Naive B cell (primary cell): Measurements from ENCODE around the gene MIX23. TPM values are rescaled to one million over a fixed set of nuclear protein-coding genes. Genes with fewer than 3 reads are reported as not detected.

Experiments used
- ATAC-seq, 2 donors: fragments of 150-1000 bp; cut with Tn5 transposase; 2 replicates each; pipeline ENCODE4 v1.10.0; 2021; ENCODE audit warnings: low read depth in 2 of 2, mild to moderate bottlenecking in 2 of 2, moderate library complexity in 2 of 2
- DNase-seq: peaks from one replicate; pipeline ENCODE4 v3.0.0; 2022
- H3K27ac Mint-ChIP-seq, 6 donors: one replicate each; pipeline ENCODE4 v1.8.0; 2020 to 2022; ENCODE audit warnings: mild to moderate bottlenecking in 6 of 6, mixed read lengths in 6 of 6, moderate library complexity in 5 of 6, inconsistent platforms in 2 of 6
- H3K27me3 Mint-ChIP-seq, 3 donors: one replicate each; pipeline ENCODE4 v1.8.0; 2021 to 2022; ENCODE audit warnings: mixed read lengths in 3 of 3, mild to moderate bottlenecking in 1 of 3
- H3K36me3 Mint-ChIP-seq, 2 donors: one replicate each; pipeline ENCODE4 v1.8.0; 2020 to 2022; ENCODE audit warnings: mixed read lengths in 2 of 2, inconsistent platforms in 1 of 2, mild to moderate bottlenecking in 1 of 2
- H3K4me1 Mint-ChIP-seq, 3 donors: one replicate each; pipeline ENCODE4 v1.8.0; 2020 to 2022; ENCODE audit warnings: mixed read lengths in 3 of 3, inconsistent platforms in 1 of 3, mild to moderate bottlenecking in 1 of 3, moderate library complexity in 1 of 3
- H3K4me3 Mint-ChIP-seq, 8 donors: one replicate each; pipeline ENCODE4 v1.8.0; 2020 to 2022; ENCODE audit warnings: mild to moderate bottlenecking in 8 of 8, mixed read lengths in 8 of 8, moderate library complexity in 8 of 8, inconsistent platforms in 2 of 8
- H3K9me3 Mint-ChIP-seq, 7 donors: one replicate each; pipeline ENCODE4 v1.8.0; 2020 to 2022; ENCODE audit warnings: mixed read lengths in 7 of 7, mild to moderate bottlenecking in 5 of 7, inconsistent platforms in 2 of 7, moderate library complexity in 1 of 7
- polyA plus RNA-seq, 6 donors: library from polyadenylated mRNA; unstranded; fragments of 300-500 nt; fragmentation: Illumina TruSeq; gene quantifications; one replicate each; pipeline ENCODE4 v1.2.3, GENCODE V29; 2021; ENCODE audit warnings: low read depth in 6 of 6

The MIX23 gene
- polyA plus RNA-seq, 6 donors from 2014 or later, result 0.77 to 28.5 (median 22.2) TPM

DNA sequence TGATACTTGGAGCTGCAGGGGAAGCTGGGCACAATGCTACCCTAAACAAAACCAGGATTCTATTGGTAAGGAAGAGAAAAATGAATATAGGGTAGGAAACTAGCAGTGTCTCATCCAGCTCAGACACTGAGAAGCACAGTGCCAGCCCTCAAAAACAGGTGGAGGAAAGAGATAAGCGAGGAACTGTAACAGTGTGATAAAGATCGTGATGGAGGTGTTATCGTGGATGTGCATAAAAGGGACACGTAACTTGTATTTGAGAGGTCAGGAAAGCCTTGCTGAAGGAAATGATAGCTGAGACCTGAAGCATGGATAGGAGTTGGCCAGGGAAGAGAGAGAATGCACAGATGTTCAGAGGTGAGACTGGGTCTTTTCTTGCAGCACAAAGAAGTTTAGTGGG is 27.4 kb downstream of the MIX23 start:
- H3K27ac Mint-ChIP-seq, result peak overlapping the region in 2 of 6 donors; percentile 4 to 78
- peaks cover 0 to 7% of the 10 kb centered on the region in 2 donors for H3K36me3 Mint-ChIP-seq
- DNase-seq (no peak), ATAC-seq (no peak)
- no peak overlapping the region for H3K4me3 Mint-ChIP-seq
- H3K9me3 Mint-ChIP-seq, result no peaks in the 10 kb centered on the region
- H3K4me1 Mint-ChIP-seq, result no peaks in the 10 kb centered on the region
- H3K27me3 Mint-ChIP-seq, result no peaks in the 10 kb centered on the region

DNA sequence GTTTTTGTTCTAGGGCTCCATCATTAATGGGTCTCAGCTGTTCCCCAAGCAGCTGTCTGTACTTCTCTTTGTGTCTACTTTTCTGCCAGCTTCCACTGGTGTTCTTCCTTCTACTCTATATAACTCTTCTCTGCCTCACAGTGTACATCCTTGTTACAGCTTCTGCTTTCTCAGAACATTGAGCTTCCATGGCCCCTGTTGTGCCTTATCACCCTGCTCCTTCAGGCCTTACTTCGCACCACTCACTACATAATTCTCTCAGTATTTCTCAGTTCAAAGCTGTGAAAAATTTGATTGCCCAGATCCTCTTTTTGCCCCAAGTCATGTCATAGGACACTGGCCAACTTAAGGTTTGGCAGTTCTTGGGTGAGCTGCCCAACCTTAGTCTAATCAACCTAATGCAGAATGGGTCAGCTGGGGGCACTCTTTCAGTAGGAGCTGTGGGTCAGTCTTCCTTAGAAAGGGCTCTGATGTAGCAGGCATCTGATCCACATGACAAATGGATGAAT is 29.1 kb downstream of the MIX23 start:
- Mint-ChIP-seq H3K9me3 (no peaks in the 10 kb centered on the region), H3K36me3 (peaks cover 0 to 7% of the 10 kb centered on the region in 2 donors), H3K4me1 (no peaks in the 10 kb centered on the region), H3K27ac (no peak overlapping the region), H3K4me3 (no peak overlapping the region), H3K27me3 (no peaks in the 10 kb centered on the region)
- DNase-seq (no peak), ATAC-seq (no peak)

GRCh38 chr3:122353215-122353614 is 29.8 kb downstream of the MIX23 start:
- Mint-ChIP-seq H3K27ac (no peak overlapping the region), H3K27me3 (peaks cover 0 to under 1% (median 0%) of the 10 kb centered on the region in 3 donors), H3K36me3 (peaks cover 0 to 7% of the 10 kb centered on the region in 2 donors), H3K4me1 (no peaks in the 10 kb centered on the region), H3K4me3 (no peak overlapping the region), H3K9me3 (no peaks in the 10 kb centered on the region)
- ATAC-seq (no peak), DNase-seq (no peak)

DNA sequence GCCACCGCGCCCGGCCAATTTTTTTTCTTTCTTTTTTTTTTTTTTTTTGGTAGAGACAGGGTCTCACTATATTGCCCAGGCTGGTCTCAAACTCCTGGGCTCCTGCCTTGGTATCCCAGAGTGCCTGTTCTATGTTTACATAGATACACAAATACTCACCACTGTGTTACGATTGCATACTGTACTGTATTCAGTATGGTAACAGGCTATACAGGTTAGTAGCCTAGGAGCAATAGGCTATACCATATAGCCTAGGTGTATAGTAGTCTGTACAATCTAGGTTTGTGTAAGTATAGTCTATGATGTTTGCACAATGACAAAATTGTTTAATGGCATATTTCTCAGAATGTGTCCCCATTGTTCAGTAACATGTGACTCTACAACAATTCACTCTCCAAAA is 31.4 kb downstream of the MIX23 start:
- Mint-ChIP-seq H3K4me3 (no peak overlapping the region), H3K27ac (no peak overlapping the region), H3K9me3 (peaks cover 0 to 10% (median 2%) of the 10 kb centered on the region in 7 donors), H3K4me1 (no peaks in the 10 kb centered on the region), H3K36me3 (no peaks in the 10 kb centered on the region), H3K27me3 (peaks cover 0 to 6% (median 0%) of the 10 kb centered on the region in 3 donors)
- ATAC-seq (no peak), DNase-seq (no peak)

DNA sequence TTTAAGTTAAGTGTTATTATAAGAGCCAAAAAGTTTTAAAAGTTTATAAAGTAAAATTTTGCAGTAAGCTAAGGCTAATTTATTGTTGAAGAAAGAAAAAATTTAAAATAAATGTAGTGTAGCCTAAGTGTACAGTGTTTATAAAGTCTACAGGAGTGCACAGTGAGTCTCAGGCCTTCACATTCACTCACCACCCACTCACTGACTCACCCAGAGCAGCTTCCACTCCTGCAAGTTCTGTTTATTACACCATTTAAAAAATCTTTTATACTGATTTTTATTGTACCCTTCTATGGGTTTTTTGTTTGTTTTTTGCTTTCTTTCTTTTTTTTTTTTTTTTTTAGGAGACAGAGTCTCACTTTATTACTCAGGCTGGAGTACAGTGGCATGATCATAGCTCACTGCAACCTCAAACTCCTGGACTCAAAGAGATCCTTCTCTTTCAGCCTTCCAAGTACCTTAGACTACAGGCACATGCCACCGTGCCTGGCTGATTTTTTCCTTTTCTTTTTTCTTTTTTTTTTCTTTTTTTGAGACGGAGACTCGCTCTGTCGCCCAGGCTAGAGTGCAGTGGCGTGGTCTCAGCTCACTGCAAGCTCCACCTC is 32.1 kb downstream of the MIX23 start:
- DNase-seq (no peak), ATAC-seq (no peak)
- H3K9me3 Mint-ChIP-seq, result peaks cover 0 to 10% (median 2%) of the 10 kb centered on the region in 7 donors
- H3K27ac Mint-ChIP-seq, result no peak overlapping the region
- H3K4me3 Mint-ChIP-seq, result no peak overlapping the region
- H3K27me3 Mint-ChIP-seq, result peaks cover 0 to 6% (median 0%) of the 10 kb centered on the region in 3 donors
- H3K4me1 Mint-ChIP-seq, result no peaks in the 10 kb centered on the region
- H3K36me3 Mint-ChIP-seq, result no peaks in the 10 kb centered on the region

GRCh38 chr3:122349171-122349570 is 33.9 kb downstream of the MIX23 start:
- Mint-ChIP-seq H3K27me3 (peaks cover 0 to 6% (median 0%) of the 10 kb centered on the region in 3 donors), H3K36me3 (no peaks in the 10 kb centered on the region), H3K4me1 (no peaks in the 10 kb centered on the region), H3K27ac (no peak overlapping the region), H3K9me3 (peaks cover 0 to 10% (median 2%) of the 10 kb centered on the region in 7 donors), H3K4me3 (no peak overlapping the region)
- ATAC-seq (no peak), DNase-seq (no peak)

DNA sequence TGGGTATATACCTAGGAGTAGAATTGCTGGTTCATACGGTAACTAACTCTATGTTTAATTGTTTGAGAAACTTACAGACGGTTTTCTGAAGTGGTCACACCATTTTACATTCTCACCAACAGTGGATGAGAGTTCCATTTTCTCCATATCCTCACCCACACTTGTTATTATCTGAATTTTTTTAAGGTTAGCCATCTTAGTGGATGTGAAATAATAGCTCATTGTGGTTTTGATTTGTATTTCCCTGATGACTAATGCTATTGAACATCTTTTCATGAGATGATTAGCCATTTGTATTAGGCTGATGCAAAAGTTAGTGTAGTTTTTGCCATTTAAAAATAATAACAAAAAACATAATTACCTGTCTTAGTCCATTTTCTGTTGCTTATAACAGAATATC is 39.4 kb downstream of the MIX23 start:
- Mint-ChIP-seq H3K27ac (no peak overlapping the region), H3K4me3 (no peak overlapping the region), H3K9me3 (peaks cover 3 to 17% (median 5%) of the 10 kb centered on the region in 7 donors), H3K36me3 (peaks cover 0 to 8% of the 10 kb centered on the region in 2 donors), H3K4me1 (no peaks in the 10 kb centered on the region), H3K27me3 (peaks cover 0 to 13% (median 9%) of the 10 kb centered on the region in 3 donors)
- DNase-seq, result no peak
- ATAC-seq, result no peak

- Mint-ChIP-seq H3K27ac (no peak overlapping the region), H3K36me3 (peaks cover 0 to 8% of the 10 kb centered on the region in 2 donors), H3K9me3 (peaks cover 3 to 14% (median 5%) of the 10 kb centered on the region in 7 donors), H3K4me1 (no peaks in the 10 kb centered on the region), H3K4me3 (no peak overlapping the region), H3K27me3 (peaks cover 0 to 9% (median 8%) of the 10 kb centered on the region in 3 donors)
- ATAC-seq (no peak), DNase-seq (no peak)
Observed at GRCh38 chr3:122342803-122343202, 40.2 kb downstream of the MIX23 start.

DNA sequence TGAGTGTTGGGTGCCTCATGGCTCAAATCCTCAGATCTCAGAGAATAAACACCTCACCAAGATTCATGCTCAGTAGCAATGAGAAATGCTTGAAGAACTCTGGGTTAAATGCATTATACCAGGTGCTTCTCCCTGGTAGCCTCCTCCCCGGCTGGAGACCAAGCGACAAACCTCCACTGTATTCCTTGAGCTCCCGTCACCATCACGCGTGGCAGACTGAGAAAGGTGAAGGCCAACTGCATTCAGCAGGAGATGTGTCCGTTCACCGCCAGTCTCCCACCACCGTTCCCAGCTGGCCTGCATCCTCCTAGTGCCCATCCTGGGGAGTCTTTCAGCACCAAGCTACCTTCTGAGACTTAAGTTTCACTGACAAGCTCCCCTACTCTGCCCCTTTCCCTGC is 50.5 kb downstream of the MIX23 start:
- Mint-ChIP-seq H3K27me3 (peaks cover 15 to 27% (median 25%) of the 10 kb centered on the region in 3 donors), H3K4me1 (no peaks in the 10 kb centered on the region), H3K27ac (no peak overlapping the region), H3K4me3 (no peak overlapping the region), H3K36me3 (no peaks in the 10 kb centered on the region), H3K9me3 (no peaks in the 10 kb centered on the region)
- DNase-seq (no peak), ATAC-seq (no peak)

- H3K27ac Mint-ChIP-seq, result no peak overlapping the region
- no peak overlapping the region for H3K4me3 Mint-ChIP-seq
- no peaks in the 10 kb centered on the region for H3K9me3 Mint-ChIP-seq
- H3K4me1 Mint-ChIP-seq, result no peaks in the 10 kb centered on the region
- H3K36me3 Mint-ChIP-seq, result no peaks in the 10 kb centered on the region
- H3K27me3 Mint-ChIP-seq, result peaks cover 15 to 27% (median 25%) of the 10 kb centered on the region in 3 donors
- ATAC-seq (no peak), DNase-seq (no peak)
Observed at GRCh38 chr3:122331886-122332285, 51.1 kb downstream of the MIX23 start.

DNA sequence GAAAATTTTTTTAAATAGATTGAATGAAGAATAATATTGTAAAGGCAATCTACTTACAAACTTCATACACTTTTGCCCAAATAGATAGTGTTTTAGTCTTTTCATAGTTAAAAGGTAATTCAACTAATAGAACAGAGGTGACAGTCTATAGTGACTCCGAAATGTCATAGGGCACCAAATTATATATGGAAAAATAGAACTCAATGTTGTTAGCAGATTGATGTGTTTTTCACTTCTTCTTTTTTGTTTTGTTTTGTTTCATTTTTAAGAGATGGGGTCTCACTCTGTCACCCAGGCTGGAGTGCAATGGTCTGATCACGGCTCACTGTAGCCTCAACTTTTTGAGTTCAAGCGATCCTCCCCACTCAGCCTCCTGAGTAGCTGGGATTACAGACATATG is 57.3 kb downstream of the MIX23 start:
- Mint-ChIP-seq H3K36me3 (no peaks in the 10 kb centered on the region), H3K4me3 (no peak overlapping the region), H3K9me3 (peaks cover 0 to 2% (median 0%) of the 10 kb centered on the region in 7 donors), H3K27ac (no peak overlapping the region), H3K4me1 (no peaks in the 10 kb centered on the region), H3K27me3 (peaks cover 6 to 10% (median 8%) of the 10 kb centered on the region in 3 donors)
- ATAC-seq, result no peak
- no peak for DNase-seq

- no peaks in the 10 kb centered on the region for H3K4me1 Mint-ChIP-seq
Observed at GRCh38 chr3:122324871-122325323, 58.1 kb downstream of the MIX23 start, which contains the start of gene CSTA. Gene CSTA (plus strand): TSS chr3:122325248. CDS start chr3:122325293, 45 bp downstream.

DNA sequence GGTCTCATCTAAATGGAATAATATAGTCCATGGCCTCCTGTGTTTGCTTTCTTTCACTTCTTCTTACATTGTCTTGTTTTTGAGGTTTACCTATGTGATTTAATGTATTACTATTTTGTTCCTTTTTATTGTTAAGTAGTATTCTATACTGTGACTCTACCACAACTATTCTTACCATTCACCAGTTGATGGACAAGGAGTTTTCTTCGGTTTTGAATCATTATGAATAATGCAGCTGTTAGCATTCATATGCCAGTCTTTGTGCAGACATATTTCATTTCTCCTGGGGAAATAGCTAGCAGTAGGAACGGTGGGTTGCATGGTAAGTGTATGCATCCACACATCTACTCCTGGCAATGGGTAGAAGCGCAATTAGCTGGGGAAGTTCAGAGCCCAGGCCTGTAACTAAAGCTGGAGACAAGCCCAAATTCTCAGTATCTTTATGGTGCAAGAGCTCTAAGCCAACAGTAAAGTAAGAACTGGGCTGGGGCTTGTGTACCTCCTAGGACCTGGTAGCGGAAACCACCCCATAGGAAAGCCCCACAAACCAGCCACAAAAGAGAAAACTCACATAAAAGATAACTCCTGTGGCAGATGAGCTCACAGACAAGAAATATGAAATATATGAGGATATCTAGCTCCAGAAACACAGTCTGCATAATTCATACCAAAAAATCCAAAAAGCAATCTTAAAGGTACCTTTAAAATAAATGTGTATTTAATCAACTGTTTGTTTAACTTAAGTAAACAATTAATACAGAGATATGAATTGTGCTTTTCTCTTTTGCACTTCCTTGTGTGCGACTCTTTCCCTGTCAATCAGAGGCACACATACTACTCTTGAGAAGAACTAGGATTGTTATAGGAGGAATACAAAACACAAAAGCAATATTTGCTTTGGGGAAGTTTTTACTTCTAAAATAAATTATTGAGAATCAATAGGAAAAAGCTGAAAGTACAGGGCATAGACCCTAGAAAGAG is 60.6 kb downstream of the MIX23 start:
- no peak for DNase-seq
- no peak overlapping the region for H3K4me3 Mint-ChIP-seq
- no peaks in the 10 kb centered on the region for H3K4me1 Mint-ChIP-seq

More at GRCh38 chr3:122324871-122325323, 58.1 kb downstream of the MIX23 start, which contains the start of gene CSTA:
- Mint-ChIP-seq H3K9me3 (peaks cover 0 to 7% (median 6%) of the 10 kb centered on the region in 7 donors), H3K4me3 (no peak within 1 kb of the TSS), H3K27ac (peak within 1 kb of the TSS in 1 of 6 donors; percentile 21), H3K27me3 (peaks cover 0 to 4% (median under 1%) of the 10 kb centered on the region in 3 donors), H3K36me3 (peaks cover 0 to 6% of the 10 kb centered on the region in 2 donors)
- DNase-seq (no peak), ATAC-seq (no peak)

More for the DNA sequence above, 60.6 kb downstream of the MIX23 start:
- H3K27me3 Mint-ChIP-seq, result peaks cover 4 to 17% (median 6%) of the 10 kb centered on the region in 3 donors
- H3K36me3 Mint-ChIP-seq, result peaks cover 9 to 10% of the 10 kb centered on the region in 2 donors
- peaks cover 3 to 24% (median 16%) of the 10 kb centered on the region in 7 donors for H3K9me3 Mint-ChIP-seq
- ATAC-seq, result no peak
- H3K27ac Mint-ChIP-seq, result no peak overlapping the region
